Measurements from ENCODE around the gene AGBL3.

GRCh38 chr7:135169964-135170273 is 183.6 kb downstream of the AGBL3 start:
- no peak for TF ChIP-seq CTCF (IDR thresholded peaks at IDR 0.05)
- no peak for TF ChIP-seq POLR2A (IDR thresholded peaks at IDR 0.05)

Data from ovary (tissue), 3 donors.